ENCODE results near the gene ASPSCR1.

The ASPSCR1 gene

GRCh38 chr17:82055023-82055964 lies 77.9 kb downstream of the ASPSCR1 start:
- DNase-seq (ENCODE audit: low spot score): no peak

- DNase-seq (ENCODE audit: low spot score): no peak
These were observed 78.7 kb downstream of the ASPSCR1 start for GRCh38 chr17:82055965-82056728.

GRCh38 chr17:82056729-82057621 lies 79.5 kb downstream of the ASPSCR1 start:
- no peak for DNase-seq (ENCODE audit: low spot score)

GRCh38 chr17:82058230-82058854 lies 80.9 kb downstream of the ASPSCR1 start:
- DNase-seq (ENCODE audit: low spot score): no peak

- DNase-seq (ENCODE audit: low spot score): no peak
These were observed 81.4 kb downstream of the ASPSCR1 start for GRCh38 chr17:82058855-82059249.

GRCh38 chr17:82059272-82060000 lies 82.0 kb downstream of the ASPSCR1 start:
- DNase-seq (ENCODE audit: low spot score): no peak

GRCh38 chr17:82060001-82060380 lies 82.6 kb downstream of the ASPSCR1 start:
- DNase-seq (ENCODE audit: low spot score): no peak

- DNase-seq (ENCODE audit: low spot score): no peak
These were observed 83.2 kb downstream of the ASPSCR1 start for GRCh38 chr17:82060614-82061013.

GRCh38 chr17:82061047-82061925 lies 83.9 kb downstream of the ASPSCR1 start:
- no peak for DNase-seq (ENCODE audit: low spot score)

- no peak for DNase-seq (ENCODE audit: low spot score)
These were observed 84.9 kb downstream of the ASPSCR1 start for GRCh38 chr17:82062076-82062983.

- no peak for DNase-seq (ENCODE audit: low spot score)
These were observed 85.5 kb downstream of the ASPSCR1 start for GRCh38 chr17:82062984-82063368.

GRCh38 chr17:82063424-82064415 lies 86.3 kb downstream of the ASPSCR1 start:
- DNase-seq (ENCODE audit: low spot score): no peak

GRCh38 chr17:82064433-82065192 lies 87.2 kb downstream of the ASPSCR1 start:
- peak; percentile 52 for DNase-seq (ENCODE audit: low spot score)

- peak; percentile 89 for DNase-seq (ENCODE audit: low spot score)
These were observed 87.8 kb downstream of the ASPSCR1 start for GRCh38 chr17:82065193-82065637.

- DNase-seq (ENCODE audit: low spot score): peak; percentile 95
These were observed 88.3 kb downstream of the ASPSCR1 start, which contains the start of gene DUS1L for GRCh38 chr17:82065638-82066303. Gene DUS1L (minus strand): TSS chr17:82065804. CDS start chr17:82065059, 745 bp downstream.

Measured in AG08396 (cell line).